ENCODE data around the gene ABI2.

DNA sequence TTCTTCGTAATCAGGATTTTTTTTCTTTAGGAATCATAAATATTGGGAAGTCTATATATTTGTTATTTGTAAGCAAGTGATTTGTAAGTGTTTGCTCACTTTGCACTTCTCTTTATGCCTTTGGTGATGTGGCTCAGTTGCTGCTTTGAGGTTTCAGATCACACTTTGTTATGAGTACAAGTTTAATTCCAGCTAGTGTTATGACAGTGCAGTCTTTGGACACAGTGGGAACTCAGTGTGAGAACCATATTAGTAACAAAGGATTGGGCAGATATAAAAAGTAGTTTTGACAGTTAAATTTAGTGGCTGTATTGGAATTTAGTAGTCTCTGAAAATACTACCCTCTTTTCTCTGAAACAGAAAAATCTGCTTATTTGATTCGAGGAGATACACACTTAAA lies 67.7 kb downstream of the ABI2 start:
- TF ChIP-seq, protein P1, sequence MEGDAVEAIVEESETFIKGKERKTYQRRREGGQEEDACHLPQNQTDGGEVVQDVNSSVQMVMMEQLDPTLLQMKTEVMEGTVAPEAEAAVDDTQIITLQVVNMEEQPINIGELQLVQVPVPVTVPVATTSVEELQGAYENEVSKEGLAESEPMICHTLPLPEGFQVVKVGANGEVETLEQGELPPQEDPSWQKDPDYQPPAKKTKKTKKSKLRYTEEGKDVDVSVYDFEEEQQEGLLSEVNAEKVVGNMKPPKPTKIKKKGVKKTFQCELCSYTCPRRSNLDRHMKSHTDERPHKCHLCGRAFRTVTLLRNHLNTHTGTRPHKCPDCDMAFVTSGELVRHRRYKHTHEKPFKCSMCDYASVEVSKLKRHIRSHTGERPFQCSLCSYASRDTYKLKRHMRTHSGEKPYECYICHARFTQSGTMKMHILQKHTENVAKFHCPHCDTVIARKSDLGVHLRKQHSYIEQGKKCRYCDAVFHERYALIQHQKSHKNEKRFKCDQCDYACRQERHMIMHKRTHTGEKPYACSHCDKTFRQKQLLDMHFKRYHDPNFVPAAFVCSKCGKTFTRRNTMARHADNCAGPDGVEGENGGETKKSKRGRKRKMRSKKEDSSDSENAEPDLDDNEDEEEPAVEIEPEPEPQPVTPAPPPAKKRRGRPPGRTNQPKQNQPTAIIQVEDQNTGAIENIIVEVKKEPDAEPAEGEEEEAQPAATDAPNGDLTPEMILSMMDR (IDR thresholded peaks at IDR 0.05) = no peak
- TF ChIP-seq POLR2AphosphoS5 (IDR thresholded peaks at IDR 0.05) (no peak), EP300 (IDR thresholded peaks at IDR 0.05) (no peak)
